Skeletal muscle cell (primary cell): ENCODE measurements around the gene PRKAB2.
"Not testable (repeated sequence)": the region's sequence is repeated elsewhere in the genome, so short reads cannot be mapped to it uniquely, and the experiment has no call there.

Experiments
- DNase-seq: peaks from one replicate; pipeline ENCODE4 v3.0.0-alpha.2; 2010; ENCODE audit warnings: low read depth
- H3K4me3 ChIP-seq: 2 replicates; pipeline ENCODE4 v1.5.1; 2011; ENCODE audit warnings: low read depth, mild to moderate bottlenecking, control low read depth, low read length, moderate library complexity

Gene PRKAB2

GRCh38 chr1:147172168-147173016 is at the start of gene PRKAB2:
TSS of gene PRKAB2 (minus strand) at chr1:147172470. CDS start at chr1:147172144, 326 bp downstream.
- DNase-seq = peak; percentile 95
- H3K4me3 ChIP-seq = peak within 1 kb of the TSS; percentile 94

GRCh38 chr1:147218606-147219005 is 46.3 kb upstream of the PRKAB2 start:
- no peak for DNase-seq
- no peak overlapping the region for H3K4me3 ChIP-seq

- no peak overlapping the region for H3K4me3 ChIP-seq
- DNase-seq = no peak
Observed at GRCh38 chr1:147217141-147217540, 44.9 kb upstream of the PRKAB2 start.

GRCh38 chr1:147216124-147216523 is 43.9 kb upstream of the PRKAB2 start:
- H3K4me3 ChIP-seq = no peak overlapping the region
- DNase-seq = no peak

GRCh38 chr1:147215540-147215916 is 43.3 kb upstream of the PRKAB2 start:
- H3K4me3 ChIP-seq = no peak overlapping the region
- no peak for DNase-seq

- DNase-seq = no peak
Observed at GRCh38 chr1:147214842-147215539, 42.7 kb upstream of the PRKAB2 start.

GRCh38 chr1:147214325-147214724 is 42.1 kb upstream of the PRKAB2 start:
- H3K4me3 ChIP-seq = no peak overlapping the region
- DNase-seq = no peak

More at GRCh38 chr1:147214842-147215539, 42.7 kb upstream of the PRKAB2 start:
- H3K4me3 ChIP-seq = no peak overlapping the region

- H3K4me3 ChIP-seq = no peak overlapping the region
- DNase-seq = no peak
Observed at GRCh38 chr1:147213271-147213670, 41.0 kb upstream of the PRKAB2 start.

GRCh38 chr1:147211577-147211976 is 39.3 kb upstream of the PRKAB2 start:
- H3K4me3 ChIP-seq = no peak overlapping the region
- no peak for DNase-seq

GRCh38 chr1:147210987-147211386 is 38.7 kb upstream of the PRKAB2 start:
- no peak overlapping the region for H3K4me3 ChIP-seq
- no peak for DNase-seq

GRCh38 chr1:147209825-147210821 is 37.9 kb upstream of the PRKAB2 start:
- no peak for DNase-seq
- H3K4me3 ChIP-seq = no peak overlapping the region

GRCh38 chr1:147208619-147209018 is 36.3 kb upstream of the PRKAB2 start:
- no peak overlapping the region for H3K4me3 ChIP-seq
- DNase-seq = no peak

- DNase-seq = no peak
- H3K4me3 ChIP-seq = no peak overlapping the region
Observed at GRCh38 chr1:147207192-147207591, 34.9 kb upstream of the PRKAB2 start.

GRCh38 chr1:147204080-147204479 is 31.8 kb upstream of the PRKAB2 start:
- DNase-seq = no peak
- no peak overlapping the region for H3K4me3 ChIP-seq

GRCh38 chr1:147202576-147202975 is 30.3 kb upstream of the PRKAB2 start:
- DNase-seq = no peak
- H3K4me3 ChIP-seq = no peak overlapping the region

- no peak overlapping the region for H3K4me3 ChIP-seq
- DNase-seq = no peak
Observed at GRCh38 chr1:147201786-147202185, 29.5 kb upstream of the PRKAB2 start.

- no peak overlapping the region for H3K4me3 ChIP-seq
- no peak for DNase-seq
Observed at GRCh38 chr1:147201276-147201675, 29.0 kb upstream of the PRKAB2 start.

GRCh38 chr1:147197324-147197723 is 25.1 kb upstream of the PRKAB2 start:
- not testable (repeated sequence) for H3K4me3 ChIP-seq, DNase-seq

GRCh38 chr1:147189514-147189913 is 17.2 kb upstream of the PRKAB2 start:
- no peak for DNase-seq
- H3K4me3 ChIP-seq = no peak overlapping the region

- no peak overlapping the region for H3K4me3 ChIP-seq
- DNase-seq = no peak
Observed at GRCh38 chr1:147185432-147185831, 13.2 kb upstream of the PRKAB2 start.
